ENCODE data around the gene SVOP.

The SVOP gene

GRCh38 chr12:108989376-108989775 is 31.5 kb downstream of the SVOP start:
- TF ChIP-seq, protein P1, sequence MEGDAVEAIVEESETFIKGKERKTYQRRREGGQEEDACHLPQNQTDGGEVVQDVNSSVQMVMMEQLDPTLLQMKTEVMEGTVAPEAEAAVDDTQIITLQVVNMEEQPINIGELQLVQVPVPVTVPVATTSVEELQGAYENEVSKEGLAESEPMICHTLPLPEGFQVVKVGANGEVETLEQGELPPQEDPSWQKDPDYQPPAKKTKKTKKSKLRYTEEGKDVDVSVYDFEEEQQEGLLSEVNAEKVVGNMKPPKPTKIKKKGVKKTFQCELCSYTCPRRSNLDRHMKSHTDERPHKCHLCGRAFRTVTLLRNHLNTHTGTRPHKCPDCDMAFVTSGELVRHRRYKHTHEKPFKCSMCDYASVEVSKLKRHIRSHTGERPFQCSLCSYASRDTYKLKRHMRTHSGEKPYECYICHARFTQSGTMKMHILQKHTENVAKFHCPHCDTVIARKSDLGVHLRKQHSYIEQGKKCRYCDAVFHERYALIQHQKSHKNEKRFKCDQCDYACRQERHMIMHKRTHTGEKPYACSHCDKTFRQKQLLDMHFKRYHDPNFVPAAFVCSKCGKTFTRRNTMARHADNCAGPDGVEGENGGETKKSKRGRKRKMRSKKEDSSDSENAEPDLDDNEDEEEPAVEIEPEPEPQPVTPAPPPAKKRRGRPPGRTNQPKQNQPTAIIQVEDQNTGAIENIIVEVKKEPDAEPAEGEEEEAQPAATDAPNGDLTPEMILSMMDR (IDR thresholded peaks at IDR 0.05; ENCODE audit: low read depth, low read length, missing control alignments), result no peak
- no peak overlapping the region for H3K4me3 ChIP-seq (ENCODE audit: low read depth, low read length)
- DNase-seq (ENCODE audit: low read depth), result no peak
- in situ Hi-C loops (cut with HindIII; ENCODE audit: low sequenced_read_pairs), result no loop called here

DNA sequence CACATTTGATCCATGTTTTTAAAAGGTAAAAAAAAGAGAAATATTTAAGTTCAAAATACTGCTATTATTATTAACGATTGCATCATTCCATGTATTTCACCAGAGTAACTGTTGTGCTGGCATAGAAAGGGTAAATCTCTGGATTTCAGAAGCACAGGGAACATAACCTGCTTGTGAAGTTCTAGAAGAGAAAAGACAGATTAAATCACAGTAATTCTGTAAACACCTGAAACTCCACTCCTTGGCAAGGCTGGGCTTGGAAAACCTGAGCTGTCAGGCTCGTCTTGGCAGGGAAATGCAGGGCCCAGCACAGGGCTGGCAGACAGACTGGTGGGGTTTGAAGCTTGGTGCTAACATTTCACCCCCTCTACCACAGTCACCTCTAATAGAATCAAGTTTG is 35.1 kb downstream of the SVOP start:
- TF ChIP-seq, protein P1 (IDR thresholded peaks at IDR 0.05; ENCODE audit: low read depth, low read length, missing control alignments), result no peak
- no peak overlapping the region for H3K4me3 ChIP-seq (ENCODE audit: low read depth, low read length)
- in situ Hi-C loops (cut with HindIII; ENCODE audit: low sequenced_read_pairs), result no loop called here
- no peak for DNase-seq (ENCODE audit: low read depth)

DNA sequence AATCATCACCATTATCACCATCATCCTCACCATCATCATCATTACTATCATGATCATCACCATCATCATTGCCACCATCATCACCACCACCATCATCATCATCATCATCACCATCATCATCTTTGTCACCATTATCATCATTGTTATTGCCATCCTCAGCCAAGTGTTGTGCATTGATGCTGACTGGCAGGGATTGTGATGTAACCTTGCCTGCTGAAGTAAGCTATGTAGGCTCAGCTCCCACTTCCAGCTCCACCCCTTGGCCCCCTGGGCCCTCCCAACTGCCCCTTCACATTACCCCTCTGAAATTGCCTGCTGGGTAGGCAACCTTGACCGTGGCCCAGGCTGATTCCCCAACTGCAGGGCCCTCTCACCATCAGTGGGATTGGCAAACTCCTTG is 37.6 kb downstream of the SVOP start:
- DNase-seq (ENCODE audit: low read depth), result no peak
- in situ Hi-C loops (cut with HindIII; ENCODE audit: low sequenced_read_pairs), result no loop called here
- no peak overlapping the region for H3K4me3 ChIP-seq (ENCODE audit: low read depth, low read length)
- TF ChIP-seq, protein P1 (IDR thresholded peaks at IDR 0.05; ENCODE audit: low read depth, low read length, missing control alignments), result no peak

DNA sequence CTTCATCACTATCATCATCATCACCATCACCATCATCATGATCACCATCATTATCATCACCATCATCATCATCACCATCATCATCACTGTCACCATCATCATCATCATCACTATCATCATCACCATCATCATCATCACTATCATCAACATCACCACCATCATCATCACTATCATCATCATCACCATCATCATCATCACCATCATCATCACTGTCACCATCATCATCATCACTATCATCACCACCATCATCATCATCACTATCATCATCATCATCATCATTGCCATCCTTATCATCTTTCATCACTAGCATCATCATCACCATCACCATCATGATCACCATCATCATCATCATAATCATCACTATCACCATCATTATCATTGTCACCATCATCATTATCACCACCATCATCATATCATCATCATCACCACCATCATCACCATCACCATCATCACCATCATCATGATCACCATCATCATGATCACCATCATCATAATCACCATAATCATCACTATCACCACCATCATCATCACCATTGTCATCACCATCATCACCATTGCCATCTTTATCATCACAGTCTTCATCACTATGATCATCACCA is 38.1 kb downstream of the SVOP start:
- H3K4me3 ChIP-seq (ENCODE audit: low read depth, low read length), result no peak overlapping the region
- TF ChIP-seq, protein P1 (IDR thresholded peaks at IDR 0.05; ENCODE audit: low read depth, low read length, missing control alignments), result no peak
- no peak for DNase-seq (ENCODE audit: low read depth)
- in situ Hi-C loops (cut with HindIII; ENCODE audit: low sequenced_read_pairs), result no loop called here

- no peak overlapping the region for H3K4me3 ChIP-seq (ENCODE audit: low read depth, low read length)
- in situ Hi-C loops (cut with HindIII; ENCODE audit: low sequenced_read_pairs), result no loop called here
- no peak for DNase-seq (ENCODE audit: low read depth)
- TF ChIP-seq, protein P1 (IDR thresholded peaks at IDR 0.05; ENCODE audit: low read depth, low read length, missing control alignments), result no peak
Measured at GRCh38 chr12:108981835-108982234, 39.0 kb downstream of the SVOP start.

DNA sequence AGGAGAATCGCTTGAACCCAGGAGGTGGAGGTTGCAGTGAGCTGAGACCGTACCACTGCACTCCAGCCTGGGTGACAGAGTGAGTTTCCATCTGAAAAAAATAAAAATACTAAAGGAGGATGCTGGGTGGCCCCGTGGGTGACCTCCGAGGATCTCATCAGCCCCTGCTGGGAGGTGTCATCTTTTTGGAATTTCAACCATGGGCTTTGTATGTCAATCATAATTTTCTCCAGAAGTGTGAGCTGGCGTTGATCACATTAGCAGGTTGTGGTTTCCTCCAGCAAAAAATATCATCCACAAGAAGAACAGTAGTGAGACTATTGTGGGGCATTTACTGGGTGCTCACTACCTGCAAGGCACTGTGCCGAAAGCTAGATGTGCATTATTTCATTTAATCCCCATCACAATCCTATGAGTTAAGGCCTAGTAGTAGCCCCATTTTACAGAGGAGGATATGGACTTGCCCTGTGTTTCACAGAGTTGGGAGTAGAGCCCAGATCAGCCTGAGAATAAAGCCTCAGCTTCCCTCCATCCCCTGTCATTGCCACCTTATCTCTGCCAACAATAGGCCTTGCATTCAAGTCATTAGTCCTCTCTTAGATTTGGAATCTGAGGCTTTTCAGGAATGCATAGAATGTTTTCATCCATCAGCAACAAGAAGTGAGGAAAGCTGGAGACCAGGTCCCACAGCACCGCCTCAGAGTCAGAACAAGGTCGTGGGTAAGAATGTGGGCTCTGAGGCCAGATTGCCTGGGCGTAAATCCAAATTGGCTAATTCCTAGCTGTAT is 39.8 kb downstream of the SVOP start:
- TF ChIP-seq, protein P1 (IDR thresholded peaks at IDR 0.05; ENCODE audit: low read depth, low read length, missing control alignments), result no peak
- no peak overlapping the region for H3K4me3 ChIP-seq (ENCODE audit: low read depth, low read length)
- no peak for DNase-seq (ENCODE audit: low read depth)
- in situ Hi-C loops (cut with HindIII; ENCODE audit: low sequenced_read_pairs), result no loop called here

Data from astrocyte of the cerebellum (primary cell).